H1 (cell line): ENCODE measurements around the gene FOLR1. TPM values are rescaled to one million over a fixed set of nuclear protein-coding genes. Genes with fewer than 3 reads are reported as not detected.

Source experiments
- BCL11A ChIP-seq, 2 experiments: IDR thresholded peaks; one replicate each; pipeline ENCODE4 v1.6.1; 2011; ENCODE audit warnings: low read depth in 2 of 2, low read length in 2 of 2, mild to moderate bottlenecking in 2 of 2
- GTF2F1 ChIP-seq: IDR thresholded peaks from 2 replicates; pipeline ENCODE4 v1.6.1; 2012; ENCODE audit warnings: low read depth, low read length, improper control_type of control experiment, borderline replicate concordance
- HDAC2 ChIP-seq, 2 experiments: fragments of 300-600 bp in 1 of 2; sonication (generic) in 1 of 2; IDR thresholded peaks; 2 replicates each; pipeline ENCODE4 v1.6.1; 2011 to 2012; ENCODE audit warnings: low read depth in 2 of 2, low read length in 2 of 2, mild to moderate bottlenecking in 2 of 2, moderate library complexity in 2 of 2, borderline replicate concordance in 1 of 2, inconsistent platforms in 1 of 2
- RBBP5 ChIP-seq: IDR thresholded peaks from 2 replicates; pipeline ENCODE4 v1.7.1; 2012; ENCODE audit warnings: low read depth, mild to moderate bottlenecking, inconsistent platforms, low read length, moderate library complexity, borderline replicate concordance
- SIN3A ChIP-seq, 2 experiments: IDR thresholded peaks in 1 of 2; conservative IDR thresholded peaks in 1 of 2; 2 replicates each; pipeline ENCODE4 v1.6.1; 2011 to 2012; ENCODE audit warnings: low read length in 2 of 2, improper control_type of control experiment in 1 of 2, low read depth in 1 of 2, mild to moderate bottlenecking in 1 of 2
- polyA plus RNA-seq, 7 experiments: library from polyadenylated mRNA; depleted of rRNA in 3 of 7; stranded (reverse) in 5 of 7; unstranded in 2 of 7; fragments of >200 nt in 5 of 7; fragments of 200-250 nt in 2 of 7; gene quantifications; 1 replicate in 5 of 7; 2 replicates in 1 of 7; 4 replicates in 1 of 7; pipeline versions ENCODE4 v1.2.1 to v1.2.3, GENCODE V29; 2011 to 2013; ENCODE audit warnings: missing spikeins in 2 of 7, mixed read lengths in 2 of 7
- total RNA-seq: library from RNA; stranded (reverse); fragmentation: NEBNext Ultra II Directional; extraction: Animal tissue kit (Norgen Biotek cat#: 25700); gene quantifications from 2 replicates; pipeline ENCODE4 v1.2.1, GENCODE V29; 2021
- TF ChIP-seq, protein P1 (sequence below): fragments of 300-600 bp; sonication (generic); IDR thresholded peaks from 2 replicates; pipeline ENCODE4 v1.7.1; 2012; ENCODE audit warnings: low read length, moderate library complexity, mild to moderate bottlenecking, inconsistent platforms; ENCODE audit not compliant: insufficient replicate concordance
- TF ChIP-seq, protein P2 (sequence below): IDR thresholded peaks from 2 replicates; pipeline ENCODE4 v1.6.1; 2011; ENCODE audit warnings: low read depth, mild to moderate bottlenecking, low read length; ENCODE audit not compliant: insufficient read depth

FOLR1 gene
- total and polyA plus RNA-seq, 2 of the 8 experiments (the other 6 are each of a cell fraction or from before 2014, with no cell fraction given): 1.3 TPM; not detected in 1

DNA sequence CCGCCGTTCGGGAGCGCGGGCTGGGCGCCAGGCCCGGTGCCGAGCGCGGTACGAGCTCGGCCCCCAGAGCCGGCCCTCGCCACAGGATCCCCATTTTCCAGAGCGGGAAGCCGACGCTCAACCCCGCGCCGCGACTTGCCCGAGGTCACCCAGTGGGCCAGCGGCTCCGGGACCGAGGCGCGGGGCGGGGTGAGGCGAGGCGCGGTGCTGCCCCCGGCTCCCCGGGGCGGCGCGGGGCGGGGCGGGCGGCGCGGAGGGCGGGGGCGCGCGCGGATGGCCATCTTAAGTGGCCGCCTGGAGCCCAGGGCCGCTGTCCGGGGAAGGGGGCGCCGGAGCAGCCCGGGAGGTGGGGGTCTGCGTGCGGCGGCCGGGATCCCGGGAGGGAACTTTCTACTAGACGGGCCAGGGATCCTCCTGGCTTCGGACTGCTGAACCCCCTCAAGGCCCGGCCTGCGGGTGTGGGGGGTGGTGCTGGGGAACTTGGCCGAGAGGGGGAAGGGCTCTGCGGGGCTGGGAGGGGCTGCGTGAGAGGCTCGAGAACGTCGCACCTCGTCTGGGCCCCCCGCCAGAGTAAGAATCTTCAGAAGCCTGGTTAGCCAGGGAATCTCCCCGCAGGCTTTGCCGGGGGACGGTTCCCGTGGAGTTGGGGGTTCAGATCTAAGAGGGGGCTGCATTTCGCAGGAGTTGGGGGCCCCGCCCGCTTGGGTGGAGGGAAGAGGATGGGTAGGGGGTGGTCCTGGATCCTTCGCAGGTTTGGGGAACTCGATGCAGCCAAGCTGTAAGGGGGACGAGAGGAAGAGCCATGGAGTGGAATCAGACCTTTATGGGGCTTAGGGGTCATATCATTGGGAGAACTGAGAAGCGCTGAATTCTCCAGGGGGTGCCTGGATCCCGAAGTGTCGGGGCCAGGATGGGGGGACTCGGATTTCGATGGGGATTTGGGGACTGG, 31.9 kb downstream of the FOLR1 start (continued):
- TF ChIP-seq, protein P1, sequence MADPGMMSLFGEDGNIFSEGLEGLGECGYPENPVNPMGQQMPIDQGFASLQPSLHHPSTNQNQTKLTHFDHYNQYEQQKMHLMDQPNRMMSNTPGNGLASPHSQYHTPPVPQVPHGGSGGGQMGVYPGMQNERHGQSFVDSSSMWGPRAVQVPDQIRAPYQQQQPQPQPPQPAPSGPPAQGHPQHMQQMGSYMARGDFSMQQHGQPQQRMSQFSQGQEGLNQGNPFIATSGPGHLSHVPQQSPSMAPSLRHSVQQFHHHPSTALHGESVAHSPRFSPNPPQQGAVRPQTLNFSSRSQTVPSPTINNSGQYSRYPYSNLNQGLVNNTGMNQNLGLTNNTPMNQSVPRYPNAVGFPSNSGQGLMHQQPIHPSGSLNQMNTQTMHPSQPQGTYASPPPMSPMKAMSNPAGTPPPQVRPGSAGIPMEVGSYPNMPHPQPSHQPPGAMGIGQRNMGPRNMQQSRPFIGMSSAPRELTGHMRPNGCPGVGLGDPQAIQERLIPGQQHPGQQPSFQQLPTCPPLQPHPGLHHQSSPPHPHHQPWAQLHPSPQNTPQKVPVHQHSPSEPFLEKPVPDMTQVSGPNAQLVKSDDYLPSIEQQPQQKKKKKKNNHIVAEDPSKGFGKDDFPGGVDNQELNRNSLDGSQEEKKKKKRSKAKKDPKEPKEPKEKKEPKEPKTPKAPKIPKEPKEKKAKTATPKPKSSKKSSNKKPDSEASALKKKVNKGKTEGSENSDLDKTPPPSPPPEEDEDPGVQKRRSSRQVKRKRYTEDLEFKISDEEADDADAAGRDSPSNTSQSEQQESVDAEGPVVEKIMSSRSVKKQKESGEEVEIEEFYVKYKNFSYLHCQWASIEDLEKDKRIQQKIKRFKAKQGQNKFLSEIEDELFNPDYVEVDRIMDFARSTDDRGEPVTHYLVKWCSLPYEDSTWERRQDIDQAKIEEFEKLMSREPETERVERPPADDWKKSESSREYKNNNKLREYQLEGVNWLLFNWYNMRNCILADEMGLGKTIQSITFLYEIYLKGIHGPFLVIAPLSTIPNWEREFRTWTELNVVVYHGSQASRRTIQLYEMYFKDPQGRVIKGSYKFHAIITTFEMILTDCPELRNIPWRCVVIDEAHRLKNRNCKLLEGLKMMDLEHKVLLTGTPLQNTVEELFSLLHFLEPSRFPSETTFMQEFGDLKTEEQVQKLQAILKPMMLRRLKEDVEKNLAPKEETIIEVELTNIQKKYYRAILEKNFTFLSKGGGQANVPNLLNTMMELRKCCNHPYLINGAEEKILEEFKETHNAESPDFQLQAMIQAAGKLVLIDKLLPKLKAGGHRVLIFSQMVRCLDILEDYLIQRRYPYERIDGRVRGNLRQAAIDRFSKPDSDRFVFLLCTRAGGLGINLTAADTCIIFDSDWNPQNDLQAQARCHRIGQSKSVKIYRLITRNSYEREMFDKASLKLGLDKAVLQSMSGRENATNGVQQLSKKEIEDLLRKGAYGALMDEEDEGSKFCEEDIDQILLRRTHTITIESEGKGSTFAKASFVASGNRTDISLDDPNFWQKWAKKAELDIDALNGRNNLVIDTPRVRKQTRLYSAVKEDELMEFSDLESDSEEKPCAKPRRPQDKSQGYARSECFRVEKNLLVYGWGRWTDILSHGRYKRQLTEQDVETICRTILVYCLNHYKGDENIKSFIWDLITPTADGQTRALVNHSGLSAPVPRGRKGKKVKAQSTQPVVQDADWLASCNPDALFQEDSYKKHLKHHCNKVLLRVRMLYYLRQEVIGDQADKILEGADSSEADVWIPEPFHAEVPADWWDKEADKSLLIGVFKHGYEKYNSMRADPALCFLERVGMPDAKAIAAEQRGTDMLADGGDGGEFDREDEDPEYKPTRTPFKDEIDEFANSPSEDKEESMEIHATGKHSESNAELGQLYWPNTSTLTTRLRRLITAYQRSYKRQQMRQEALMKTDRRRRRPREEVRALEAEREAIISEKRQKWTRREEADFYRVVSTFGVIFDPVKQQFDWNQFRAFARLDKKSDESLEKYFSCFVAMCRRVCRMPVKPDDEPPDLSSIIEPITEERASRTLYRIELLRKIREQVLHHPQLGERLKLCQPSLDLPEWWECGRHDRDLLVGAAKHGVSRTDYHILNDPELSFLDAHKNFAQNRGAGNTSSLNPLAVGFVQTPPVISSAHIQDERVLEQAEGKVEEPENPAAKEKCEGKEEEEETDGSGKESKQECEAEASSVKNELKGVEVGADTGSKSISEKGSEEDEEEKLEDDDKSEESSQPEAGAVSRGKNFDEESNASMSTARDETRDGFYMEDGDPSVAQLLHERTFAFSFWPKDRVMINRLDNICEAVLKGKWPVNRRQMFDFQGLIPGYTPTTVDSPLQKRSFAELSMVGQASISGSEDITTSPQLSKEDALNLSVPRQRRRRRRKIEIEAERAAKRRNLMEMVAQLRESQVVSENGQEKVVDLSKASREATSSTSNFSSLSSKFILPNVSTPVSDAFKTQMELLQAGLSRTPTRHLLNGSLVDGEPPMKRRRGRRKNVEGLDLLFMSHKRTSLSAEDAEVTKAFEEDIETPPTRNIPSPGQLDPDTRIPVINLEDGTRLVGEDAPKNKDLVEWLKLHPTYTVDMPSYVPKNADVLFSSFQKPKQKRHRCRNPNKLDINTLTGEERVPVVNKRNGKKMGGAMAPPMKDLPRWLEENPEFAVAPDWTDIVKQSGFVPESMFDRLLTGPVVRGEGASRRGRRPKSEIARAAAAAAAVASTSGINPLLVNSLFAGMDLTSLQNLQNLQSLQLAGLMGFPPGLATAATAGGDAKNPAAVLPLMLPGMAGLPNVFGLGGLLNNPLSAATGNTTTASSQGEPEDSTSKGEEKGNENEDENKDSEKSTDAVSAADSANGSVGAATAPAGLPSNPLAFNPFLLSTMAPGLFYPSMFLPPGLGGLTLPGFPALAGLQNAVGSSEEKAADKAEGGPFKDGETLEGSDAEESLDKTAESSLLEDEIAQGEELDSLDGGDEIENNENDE: no peak
- TF ChIP-seq RBBP5: 0 out of 2 replicates have a peak, but pooled peaks have one; percentile 19
- no peak; a peak in 1 of 4 replicates for TF ChIP-seq SIN3A (conservative IDR thresholded peaks at IDR 0.05 in 1 of 2, IDR thresholded peaks at IDR 0.05 in 1 of 2; ENCODE audit: low read depth in 1 of 2, low read length in 2 of 2)
- TF ChIP-seq HDAC2 (IDR thresholded peaks at IDR 0.05; ENCODE audit: borderline replicate concordance in 1 of 2, low read depth in 2 of 2, low read length in 2 of 2): 0 out of 4 replicates have a peak, but pooled peaks of 1 of the 2 experiments have one; percentile 5
- no peak for TF ChIP-seq GTF2F1
- TF ChIP-seq, protein P2, sequence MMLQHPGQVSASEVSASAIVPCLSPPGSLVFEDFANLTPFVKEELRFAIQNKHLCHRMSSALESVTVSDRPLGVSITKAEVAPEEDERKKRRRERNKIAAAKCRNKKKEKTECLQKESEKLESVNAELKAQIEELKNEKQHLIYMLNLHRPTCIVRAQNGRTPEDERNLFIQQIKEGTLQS: no peak
- no peak for TF ChIP-seq BCL11A (IDR thresholded peaks at IDR 0.05; ENCODE audit: low read depth in 2 of 2, low read length in 2 of 2)
